Endometrial microvascular endothelial cells (primary cell): ENCODE measurements around the gene DGLUCY. TPM values are rescaled to one million over a fixed set of nuclear protein-coding genes. Genes with fewer than 3 reads are reported as not detected.
"Not testable (repeated sequence)": the region's sequence is repeated elsewhere in the genome, so short reads cannot be mapped to it uniquely, and the experiment has no call there.

ENCODE experiments used
- in situ Hi-C: cut with HindIII; loops from 2 replicates; pipeline ENCODE4 v1.10.0; 2017; ENCODE audit warnings: low sequenced_read_pairs, low pct_unique_long_range_greater_than_20kb; ENCODE audit errors: inconsistent ontology term
- total RNA-seq: library from RNA; depleted of rRNA; stranded (reverse); fragments of >200 nt; gene quantifications from one replicate; pipeline ENCODE4 v1.2.3, GENCODE V29; 2015; ENCODE audit errors: inconsistent ontology term

The DGLUCY gene
- total RNA-seq, 1 donor from 2014 or later = 36.8 TPM

GRCh38 chr14:91242635-91243034 lies 128.8 kb downstream of the DGLUCY start:
- in situ Hi-C loops = no loop called here

DNA sequence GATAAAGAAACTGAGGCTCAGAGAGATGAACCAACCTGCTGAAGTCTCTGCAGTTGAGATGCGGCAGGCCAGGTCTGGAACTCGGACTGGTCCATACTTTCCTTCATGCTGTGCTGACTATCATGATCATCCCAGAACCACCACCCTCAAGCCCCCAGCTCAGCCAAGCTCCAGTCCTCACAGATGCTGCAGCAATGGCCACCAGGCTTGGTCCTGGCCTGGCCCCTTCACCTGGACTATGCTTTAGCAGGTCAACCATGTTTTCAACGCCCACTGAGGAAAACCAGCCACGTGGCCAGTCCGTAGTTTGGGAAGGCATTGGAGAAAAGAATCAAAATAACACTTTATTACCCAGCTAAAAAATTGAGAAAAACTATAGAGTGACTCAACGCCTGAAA lies 129.2 kb downstream of the DGLUCY start:
- in situ Hi-C loops = no loop called here

- in situ Hi-C loops = no loop called here
Measured at GRCh38 chr14:91244501-91244901, 130.6 kb downstream of the DGLUCY start, which contains the start of gene GPR68. Gene GPR68 (minus strand): TSS chr14:91244704. CDS start chr14:91235050, 9,654 bp downstream.

GRCh38 chr14:91245029-91245428 lies 131.2 kb downstream of the DGLUCY start:
- in situ Hi-C loops = no loop called here

GRCh38 chr14:91245616-91246015 lies 131.7 kb downstream of the DGLUCY start:
- in situ Hi-C loops = not testable (repeated sequence)

GRCh38 chr14:91246051-91246852 lies 132.4 kb downstream of the DGLUCY start:
- in situ Hi-C loops = no loop called here

DNA sequence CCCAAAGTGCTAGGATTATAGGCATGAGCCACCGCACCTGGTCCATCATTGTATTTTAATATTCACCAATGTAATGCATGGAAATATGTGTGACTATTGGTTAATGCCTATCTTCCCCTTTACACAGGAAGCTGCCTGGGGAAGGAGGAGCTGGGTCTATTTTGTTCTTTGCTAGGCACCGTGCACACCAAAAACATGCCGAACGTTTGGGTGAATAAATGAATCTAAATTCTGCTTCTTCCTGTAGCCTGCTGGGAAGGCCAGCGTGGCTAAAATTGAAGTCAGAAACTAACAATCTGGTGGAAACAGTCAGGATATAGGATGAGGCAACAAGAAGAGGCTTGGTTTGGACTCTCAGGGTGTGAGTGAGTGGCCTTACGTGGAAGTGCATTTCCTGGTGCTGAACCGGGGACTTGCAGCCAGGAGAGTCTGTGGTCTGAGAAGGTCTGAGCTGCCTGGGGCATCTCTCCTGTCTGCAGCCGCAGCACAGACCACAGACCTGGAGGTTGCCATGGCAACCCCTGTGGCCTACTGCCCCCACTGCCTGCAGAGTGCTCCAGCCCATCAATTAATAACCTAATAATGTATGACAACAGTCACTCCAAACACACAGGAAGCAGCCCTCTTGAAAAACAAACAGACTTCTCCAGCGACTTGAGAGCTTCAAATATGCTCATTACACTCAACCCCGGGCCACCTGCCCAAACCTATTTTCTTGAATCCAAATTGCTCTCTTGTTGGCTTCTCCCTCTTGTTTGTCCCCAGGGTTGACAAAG lies 136.2 kb downstream of the DGLUCY start:
- in situ Hi-C loops = no loop called here

- in situ Hi-C loops = no loop called here
Measured at GRCh38 chr14:91250912-91251311, 137.0 kb downstream of the DGLUCY start.

GRCh38 chr14:91252871-91253794 lies 139.3 kb downstream of the DGLUCY start:
- in situ Hi-C loops = no loop called here

DNA sequence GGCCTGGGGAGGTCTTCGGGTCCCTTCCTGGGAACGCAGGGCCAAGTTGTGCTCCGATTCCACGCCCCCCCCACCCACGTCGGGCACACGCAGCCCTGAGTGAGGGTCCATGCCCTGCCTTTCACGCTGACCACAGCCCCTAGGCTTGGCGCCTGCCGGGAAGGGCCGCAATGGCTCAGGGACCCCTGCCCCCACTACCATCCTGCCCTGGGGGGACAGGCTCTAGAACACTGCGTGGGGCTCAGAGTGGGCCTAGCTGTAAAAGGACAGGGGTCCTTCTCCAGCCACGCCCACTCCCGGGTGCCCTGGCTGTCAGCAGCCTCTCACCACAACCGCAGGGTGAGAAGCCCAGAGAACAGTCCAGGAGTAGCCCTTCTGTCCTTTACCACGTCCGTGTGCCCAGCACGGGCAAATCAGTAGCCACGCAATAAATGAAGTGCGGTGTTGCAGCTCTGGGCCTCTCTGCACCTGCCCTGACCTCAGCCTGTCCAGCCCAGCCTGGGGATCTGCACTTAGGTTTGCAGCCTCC lies 140.0 kb downstream of the DGLUCY start:
- in situ Hi-C loops = no loop called here

DNA sequence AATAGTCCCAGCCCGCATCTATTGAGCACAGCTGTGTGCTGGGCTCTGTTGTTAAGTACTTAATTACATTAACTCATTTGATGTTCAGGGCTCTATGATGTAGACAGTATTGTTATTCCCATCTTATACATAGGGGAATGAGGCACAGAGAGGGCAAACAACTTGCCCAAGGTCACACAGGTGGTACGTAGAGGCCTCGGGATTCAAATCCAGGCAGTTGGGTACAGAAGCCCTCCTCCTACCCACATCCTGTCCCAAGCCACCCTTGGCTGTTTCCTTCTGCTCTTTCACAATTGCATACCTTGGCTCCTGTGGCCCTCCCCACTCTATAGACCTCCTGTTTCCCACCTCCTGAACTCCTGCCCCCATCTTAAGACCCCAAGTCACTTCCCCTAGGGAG lies 140.6 kb downstream of the DGLUCY start:
- in situ Hi-C loops = no loop called here

- in situ Hi-C loops = no loop called here
Measured at GRCh38 chr14:91255026-91255695, 141.3 kb downstream of the DGLUCY start.

DNA sequence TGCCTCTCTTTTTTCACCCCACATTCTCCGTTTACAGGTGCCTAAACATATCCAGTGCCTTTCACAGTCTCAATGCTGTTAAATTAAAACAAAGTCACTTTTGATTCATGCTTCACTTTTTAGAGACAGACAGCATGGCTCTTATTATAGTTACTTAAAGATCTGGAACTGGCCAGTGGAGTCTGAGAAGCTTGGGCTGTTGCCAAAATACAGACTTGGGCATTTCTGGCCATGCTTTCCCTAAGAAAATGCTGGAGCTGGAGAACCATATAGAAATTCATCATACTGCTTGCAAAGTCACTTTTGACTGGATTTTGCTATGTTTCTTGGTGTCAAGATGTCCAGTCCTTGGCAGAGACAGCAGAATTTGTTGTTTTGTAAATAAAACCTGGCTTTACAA lies 142.8 kb downstream of the DGLUCY start:
- in situ Hi-C loops = no loop called here

DNA sequence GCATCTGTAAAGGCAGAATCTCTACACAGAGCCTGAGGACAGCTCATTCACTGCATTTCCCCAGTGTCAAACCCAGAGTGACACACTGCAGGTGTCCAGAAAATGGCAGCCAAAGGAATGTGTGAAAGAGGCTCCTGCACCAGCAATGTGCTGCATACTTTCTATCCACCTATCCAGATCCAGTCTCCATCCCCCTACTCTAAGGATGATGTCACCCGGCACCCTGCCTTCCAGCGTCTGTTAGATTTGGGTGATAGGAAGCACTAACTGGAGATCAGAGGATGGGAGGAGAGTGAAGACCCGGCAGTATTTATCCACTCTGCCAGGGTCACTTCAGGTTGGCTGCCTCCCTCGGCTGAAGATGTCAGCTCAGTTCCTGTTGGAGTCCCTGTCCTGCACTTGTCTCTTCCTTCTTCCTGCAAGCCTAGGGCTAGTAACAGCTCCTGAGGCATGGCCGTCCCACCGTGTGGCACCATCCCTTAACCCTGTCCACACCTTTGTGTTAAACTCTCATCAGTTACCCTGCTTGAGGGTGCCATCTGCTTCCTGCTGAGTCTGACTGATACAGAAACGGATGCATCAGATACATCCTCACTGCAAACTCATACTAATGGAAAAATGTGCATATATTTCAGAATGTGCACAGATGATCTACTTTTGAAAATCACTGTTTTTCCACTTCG lies 143.6 kb downstream of the DGLUCY start:
- in situ Hi-C loops = no loop called here

DNA sequence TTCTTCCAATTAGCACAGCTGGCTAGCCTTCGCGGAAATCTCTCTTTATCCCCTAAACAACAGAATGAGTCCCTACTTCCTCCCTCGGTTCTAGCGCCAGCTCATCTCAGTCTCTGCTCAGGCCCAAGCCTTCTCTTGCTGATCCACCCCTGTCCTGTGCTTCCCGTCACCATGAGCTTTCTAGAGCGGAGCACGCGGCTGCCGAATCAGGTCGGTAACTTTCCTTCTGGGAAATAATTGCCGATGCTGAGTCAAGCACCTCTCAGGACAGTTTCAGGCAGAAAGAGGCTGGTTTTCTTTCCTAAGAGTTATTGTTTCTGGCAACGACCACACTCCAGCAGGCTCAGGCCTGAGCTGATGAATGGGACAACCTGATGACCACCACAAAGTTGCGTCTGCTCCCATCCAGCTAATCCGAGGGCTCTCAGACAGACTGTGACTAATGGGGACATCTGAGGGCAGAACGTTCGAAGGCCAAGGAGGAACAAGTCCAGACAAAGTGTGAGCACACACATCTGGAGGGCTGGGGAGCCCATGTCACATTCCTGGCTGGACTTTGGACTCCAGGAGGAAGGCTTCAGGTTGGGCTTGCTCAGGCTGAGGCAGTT lies 144.2 kb downstream of the DGLUCY start:
- in situ Hi-C loops = no loop called here

GRCh38 chr14:91258876-91259275 lies 145.0 kb downstream of the DGLUCY start:
- in situ Hi-C loops = no loop called here

- in situ Hi-C loops = no loop called here
Measured at GRCh38 chr14:91261115-91261514, 147.2 kb downstream of the DGLUCY start.
